ENCODE data around the gene TNP1. TPM values are rescaled to one million over a fixed set of nuclear protein-coding genes. Genes with fewer than 3 reads are reported as not detected.

The TNP1 gene
- total and polyA plus RNA-seq, 2 experiments from 2014 or later: not detected

GRCh38 chr2:216908300-216908699 lies 48.4 kb upstream of the TNP1 start (continued):
- no peak for TF ChIP-seq CTCF (conservative IDR thresholded peaks at IDR 0.05; ENCODE audit: low read depth in 2 of 2)
- no peak for TF ChIP-seq POLR2AphosphoS5 (IDR thresholded peaks at IDR 0.05; ENCODE audit: low read depth)
- TF ChIP-seq JUNB (IDR thresholded peaks at IDR 0.05; ENCODE audit: unreplicated experiment): no peak
- TF ChIP-seq REST (IDR thresholded peaks at IDR 0.05; ENCODE audit: unreplicated experiment): no peak

- H2AFZ ChIP-seq: no peak overlapping the region
- H3K36me3 Mint-ChIP-seq (ENCODE audit: low read depth): peaks cover 14% of the 10 kb centered on the region; the same call in 2 of the 3 replicates
- H3K27ac ChIP-seq (ENCODE audit: low read depth): no peak overlapping the region
- no peaks in the 10 kb centered on the region for H3K27me3 Mint-ChIP-seq (ENCODE audit: insufficient read depth, low read depth, poor library complexity)
- no peaks in the 10 kb centered on the region for H3K79me2 ChIP-seq (replicated peaks; ENCODE audit: insufficient read depth)
- H3K9me3 Mint-ChIP-seq: peaks cover 28% of the 10 kb centered on the region
- H3K4me1 ChIP-seq (ENCODE audit: insufficient read depth): no peaks in the 10 kb centered on the region
- H3K27ac Mint-ChIP-seq: no peak overlapping the region
- H3K4me3 Mint-ChIP-seq: no peak overlapping the region
- no peaks in the 10 kb centered on the region for H4K20me1 ChIP-seq (replicated peaks; ENCODE audit: insufficient read depth)
- H3K27me3 ChIP-seq (ENCODE audit: insufficient read depth): no peaks in the 10 kb centered on the region
- H3K4me1 Mint-ChIP-seq: no peaks in the 10 kb centered on the region; the same call in 2 of the 3 replicates
- ATAC-seq (peak; percentile 46; the same call in 1 of the 3 replicates), DNase-seq (ENCODE audit: low spot score) (peak; percentile 44)
- H3K36me3 ChIP-seq (ENCODE audit: insufficient read depth): no peaks in the 10 kb centered on the region
- no peak overlapping the region for H3K4me2 ChIP-seq
- no peaks in the 10 kb centered on the region for H3F3A ChIP-seq (replicated peaks; ENCODE audit: low read depth)
- no peak overlapping the region for H3K4me3 ChIP-seq
- no peaks in the 10 kb centered on the region for H3K9me2 ChIP-seq (ENCODE audit: insufficient read depth)
- TF ChIP-seq ZNF462 (CRISPR knock-in tag; IDR thresholded peaks at IDR 0.05): no peak
- peak; percentile 15 to 44; a peak in 3 of 4 replicates for TF ChIP-seq CTCF (conservative IDR thresholded peaks at IDR 0.05; ENCODE audit: low read depth in 2 of 2)
- TF ChIP-seq REST (IDR thresholded peaks at IDR 0.05; ENCODE audit: unreplicated experiment): no peak
Measured at GRCh38 chr2:216905649-216906329, 45.9 kb upstream of the TNP1 start.
